ENCODE data around the gene TUFM. TPM values are rescaled to one million over a fixed set of nuclear protein-coding genes. Genes with fewer than 3 reads are reported as not detected.

TUFM gene
- 62.0 and 81.5 TPM in 2 replicates for total RNA-seq

DNA sequence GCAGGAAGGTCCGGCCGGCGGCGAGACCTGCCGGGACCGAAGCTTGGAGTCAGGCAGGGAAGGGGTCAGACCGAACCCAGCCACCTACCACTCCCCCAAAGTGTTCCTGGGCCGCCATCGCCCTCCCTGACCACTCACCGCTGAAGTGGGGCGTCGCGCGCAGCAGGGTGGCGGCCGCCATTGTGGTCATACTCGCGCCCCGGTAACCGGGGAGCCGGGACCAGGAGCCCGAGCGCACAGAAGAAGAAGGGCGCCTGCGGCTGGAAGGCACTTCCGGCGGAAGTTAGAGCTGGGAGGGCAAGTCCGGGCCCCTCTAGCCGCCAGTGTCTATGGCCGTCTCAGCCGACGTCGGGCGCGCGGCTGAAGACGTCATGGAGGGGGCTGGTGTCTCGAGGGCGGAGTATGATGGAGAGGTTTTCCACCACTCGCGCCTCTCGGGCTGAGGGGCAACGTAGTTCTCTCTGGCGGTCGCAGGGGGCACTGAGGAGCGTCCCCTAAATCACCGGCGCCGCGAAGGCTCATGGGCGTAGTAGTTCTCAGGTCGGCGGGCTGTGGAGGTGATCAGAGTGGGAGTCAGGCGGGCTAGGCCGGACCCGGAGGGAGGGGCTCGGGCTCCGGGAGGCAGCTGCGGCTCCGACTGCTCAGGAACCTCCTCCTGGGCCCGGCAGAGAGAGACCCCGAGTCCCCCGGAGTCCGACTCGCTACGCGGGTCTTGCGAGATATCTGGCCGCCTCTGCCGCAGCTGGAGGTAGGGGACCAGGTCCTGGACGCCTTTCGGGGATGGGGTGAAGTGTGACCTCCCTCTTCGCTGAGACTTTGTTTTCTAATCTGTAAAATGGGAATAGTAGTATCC is at the start of gene TUFM:
Gene TUFM (minus strand): TSS at position 269 of the 853 bp plus-strand sequence. CDS start 79 bp downstream, at position 190.

DNA sequence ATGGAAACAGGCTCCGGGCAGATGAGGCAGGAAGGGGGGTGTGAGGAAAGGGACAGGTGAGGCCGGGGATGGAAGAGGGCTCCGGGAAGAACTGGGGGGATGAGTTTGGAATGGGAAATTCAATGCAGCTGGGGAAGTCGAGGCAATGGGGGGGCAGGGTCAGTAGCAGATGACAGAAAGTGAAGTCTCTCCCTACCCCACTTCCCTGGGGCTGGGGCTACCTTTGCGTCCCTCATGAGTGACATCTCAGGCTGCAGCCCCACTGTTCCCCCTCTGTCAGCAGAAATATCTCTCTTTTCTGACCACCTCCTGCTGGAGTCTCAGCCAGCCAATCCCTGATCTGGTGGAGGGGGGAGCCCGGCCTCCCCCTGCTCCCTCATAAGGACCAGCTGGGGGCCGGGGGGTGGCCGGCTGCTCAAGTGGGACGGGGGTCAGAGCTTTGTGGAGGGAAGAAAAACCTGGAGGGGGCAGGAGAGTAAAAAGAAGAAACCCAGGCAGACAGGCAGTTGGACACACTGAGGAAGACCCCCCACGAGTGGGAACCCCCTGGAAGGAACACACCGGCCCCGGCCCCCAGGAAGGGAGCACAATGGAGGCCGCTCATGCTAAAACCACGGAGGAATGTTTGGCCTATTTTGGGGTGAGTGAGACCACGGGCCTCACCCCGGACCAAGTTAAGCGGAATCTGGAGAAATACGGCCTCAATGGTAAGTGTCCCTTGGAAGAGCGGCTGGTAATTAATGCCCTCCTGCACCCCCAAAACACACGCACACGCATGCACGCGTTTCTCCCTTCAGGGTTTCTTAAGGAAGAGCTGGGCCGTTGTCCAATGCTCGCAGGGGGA is 32.2 kb upstream of the TUFM start, which contains the start of gene ATP2A1:
Gene ATP2A1 (plus strand): TSS at position 406 of the 844 bp plus-strand sequence. CDS start 184 bp downstream, at position 590.

GRCh38 chr16:28822520-28823290 is 23.4 kb downstream of the TUFM start, which contains the start of gene ATXN2L:
Gene ATXN2L (plus strand): TSS chr16:28822999. CDS start chr16:28823260, 261 bp downstream.

Small RNA genes within 50 kb of the gene (small RNA-seq; reads per million reads assigned to genes)
- not detected for gene RF00416

Other genes with a start within 250 kb of the TUFM start
- gene SULT1A2, start 249.3 kb downstream of the TUFM start, total RNA-seq, result 0.13 and 0.65 TPM in 2 replicates
- gene SULT1A1, start 236.3 kb downstream of the TUFM start, total RNA-seq, result 9.3 and 9.8 TPM in 2 replicates
- gene NPIPB8, start 208.3 kb downstream of the TUFM start, total RNA-seq, result under 0.01 TPM in 1 of 2 replicates, not detected in the other
- gene EIF3C, start 134.9 kb downstream of the TUFM start, total RNA-seq, result 99.7 and 138 TPM in 2 replicates
- 6.1 and 6.7 TPM in 2 replicates for gene NPIPB9, start 94.6 kb downstream of the TUFM start, total RNA-seq
- gene ATXN2L, start 23.3 kb downstream of the TUFM start, total RNA-seq, result 40.0 and 47.6 TPM in 2 replicates
- 12.4 and 12.8 TPM in 2 replicates for gene SH2B1, start 17.5 kb upstream of the TUFM start, total RNA-seq
- gene ATP2A1, start 32.1 kb upstream of the TUFM start, total RNA-seq, result under 0.01 and 0.22 TPM in 2 replicates
- gene RABEP2, start 78.9 kb upstream of the TUFM start, total RNA-seq, result 20.8 and 23.2 TPM in 2 replicates
- not detected in 2 replicates for gene CD19, start 85.6 kb upstream of the TUFM start, total RNA-seq
- gene NFATC2IP, start 104.6 kb upstream of the TUFM start, total RNA-seq, result 16.5 and 18.6 TPM in 2 replicates
- gene SPNS1, start 128.4 kb upstream of the TUFM start, total RNA-seq, result 23.9 and 30.2 TPM in 2 replicates
- gene LAT, start 138.7 kb upstream of the TUFM start, total RNA-seq, result 0.54 and 0.78 TPM in 2 replicates

All from articular chondrocyte of knee joint (primary cell).